Naive thymus-derived CD4-positive, alpha-beta T cell (primary cell): ENCODE measurements around the gene GBE1. TPM values are rescaled to one million over a fixed set of nuclear protein-coding genes. Genes with fewer than 3 reads are reported as not detected.
"Not testable (repeated sequence)": the region's sequence is repeated elsewhere in the genome, so short reads cannot be mapped to it uniquely, and the experiment has no call there.

Source experiments
- ATAC-seq: fragments of 150-1000 bp; cut with Tn5 transposase; 2 replicates; pipeline ENCODE4 v1.10.0; 2021; ENCODE audit warnings: mild to moderate bottlenecking, moderate library complexity
- CTCF ChIA-PET: fragments of 350-600 bp; sonication (Branson Sonifier 250); formaldehyde crosslinking; loops from one replicate; lab custom pipeline; 2021; ENCODE audit warnings: antibody characterized with exemption; lab: Charles Lee
- POLR2A ChIA-PET: fragments of 350-600 bp; sonication (Branson Sonifier 250); formaldehyde crosslinking; loops from one replicate; lab custom pipeline; 2021; ENCODE audit warnings: antibody characterized with exemption, inconsistent platforms; lab: Charles Lee
- DNase-seq, 9 donors: peaks; one replicate each; pipeline versions ENCODE4 v3.0.0 to v3.0.0-alpha.2; 2020 to 2022; ENCODE audit warnings: mixed read lengths in 1 of 9
- H3K27ac ChIP-seq: one replicate; pipeline ENCODE4 v1.7.0; 2013; ENCODE audit warnings: mild to moderate bottlenecking, low read depth, low read length, moderate library complexity
- H3K27me3 ChIP-seq, 2 donors: one replicate each; pipeline ENCODE4 v1.7.0; 2013; ENCODE audit warnings: low read length in 2 of 2, mild to moderate bottlenecking in 2 of 2, moderate library complexity in 2 of 2; ENCODE audit not compliant: control insufficient read depth in 2 of 2, insufficient read depth in 2 of 2
- H3K36me3 ChIP-seq, 3 experiments: 1 replicate in 2 of 3; 2 replicates in 1 of 3; pipeline ENCODE4 v1.7.0; 2013; ENCODE audit warnings: low read length in 3 of 3, mild to moderate bottlenecking in 3 of 3, moderate library complexity in 1 of 3; ENCODE audit not compliant: insufficient read depth in 3 of 3, control insufficient read depth in 2 of 3
- H3K4me1 ChIP-seq, 2 donors: one replicate each; pipeline ENCODE4 v1.7.0; 2013; ENCODE audit warnings: low read length in 2 of 2, mild to moderate bottlenecking in 2 of 2, moderate library complexity in 1 of 2; ENCODE audit not compliant: control insufficient read depth in 2 of 2, insufficient read depth in 2 of 2
- H3K4me3 ChIP-seq: 2 replicates; pipeline ENCODE4 v1.7.0; 2013; ENCODE audit warnings: mild to moderate bottlenecking, low read length
- H3K9me3 ChIP-seq, 3 experiments: 1 replicate in 2 of 3; 2 replicates in 1 of 3; pipeline ENCODE4 v1.7.0; 2013; ENCODE audit warnings: low read length in 3 of 3; ENCODE audit not compliant: control insufficient read depth in 2 of 3
- H3K27ac Mint-ChIP-seq, 9 donors: one replicate each; pipeline ENCODE4 v1.8.0; 2020 to 2022; ENCODE audit warnings: mixed read lengths in 9 of 9, mild to moderate bottlenecking in 8 of 9, moderate library complexity in 5 of 9, inconsistent platforms in 2 of 9
- H3K27me3 Mint-ChIP-seq, 5 donors: one replicate each; pipeline ENCODE4 v1.8.0; 2021 to 2022; ENCODE audit warnings: mixed read lengths in 5 of 5, mild to moderate bottlenecking in 1 of 5
- H3K36me3 Mint-ChIP-seq, 5 donors: one replicate each; pipeline ENCODE4 v1.8.0; 2020 to 2022; ENCODE audit warnings: mixed read lengths in 5 of 5, mild to moderate bottlenecking in 3 of 5, inconsistent platforms in 1 of 5
- H3K4me1 Mint-ChIP-seq, 7 donors: one replicate each; pipeline ENCODE4 v1.8.0; 2020 to 2022; ENCODE audit warnings: mixed read lengths in 7 of 7, mild to moderate bottlenecking in 3 of 7, inconsistent platforms in 1 of 7
- H3K4me3 Mint-ChIP-seq, 10 donors: one replicate each; pipeline ENCODE4 v1.8.0; 2020 to 2022; ENCODE audit warnings: mild to moderate bottlenecking in 10 of 10, mixed read lengths in 10 of 10, moderate library complexity in 6 of 10, inconsistent platforms in 2 of 10
- H3K9me3 Mint-ChIP-seq, 11 donors: one replicate each; pipeline ENCODE4 v1.8.0; 2020 to 2022; ENCODE audit warnings: mixed read lengths in 11 of 11, mild to moderate bottlenecking in 4 of 11, inconsistent platforms in 1 of 11, moderate library complexity in 1 of 11
- intact Hi-C, 2 donors: fragments of 100-400 bp; cut with micrococcal nuclease; formaldehyde crosslinking; loops; one replicate each; pipeline ENCODE4 v1.15.1; 2023
- polyA plus RNA-seq, 2 donors: library from polyadenylated mRNA; unstranded; fragments of 300-500 nt; fragmentation: Illumina TruSeq; gene quantifications; one replicate each; pipeline ENCODE4 v1.2.3, GENCODE V29; 2021
- total RNA-seq, 6 experiments: library from RNA in 5 of 6; stranded (reverse) in 5 of 6; gene quantifications; 1 replicate in 5 of 6; 2 replicates in 1 of 6; pipeline ENCODE4 v1.2.3 and lab custom pipeline; 2021 to 2026

GBE1 gene
- total and polyA plus RNA-seq, 7 experiments from 2014 or later, result 6.5 to 33.2 (median 8.3) TPM

DNA sequence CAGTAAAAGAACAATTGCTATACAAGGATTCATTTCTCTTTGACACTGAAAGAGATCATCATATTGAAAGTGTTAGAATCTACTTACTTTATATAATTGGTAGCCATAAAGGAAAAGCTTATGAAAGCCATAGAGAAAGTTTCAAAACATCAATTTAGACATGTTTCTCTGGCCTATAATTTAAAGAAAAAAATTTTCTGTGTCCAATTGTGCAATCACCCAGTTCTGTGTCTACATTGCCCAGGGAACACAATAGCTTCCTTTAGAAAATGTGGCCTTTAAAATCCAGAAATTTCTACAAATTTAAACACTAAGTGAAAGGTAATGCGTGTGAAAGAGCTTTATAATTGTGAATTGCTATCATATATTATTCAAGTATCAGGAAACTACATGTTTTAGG is 259.2 kb downstream of the GBE1 start:
- Mint-ChIP-seq H3K36me3 (peaks cover 0 to 36% (median 24%) of the 10 kb centered on the region in 5 donors), H3K9me3 (peaks cover 0 to 8% (median 0%) of the 10 kb centered on the region in 11 donors), H3K4me1 (no peaks in the 10 kb centered on the region), H3K4me3 (no peak overlapping the region), H3K27me3 (no peaks in the 10 kb centered on the region), H3K27ac (no peak overlapping the region)
- Histone ChIP-seq H3K36me3 (no peaks in the 10 kb centered on the region), H3K27ac (no peak overlapping the region), H3K9me3 (no peaks in the 10 kb centered on the region), H3K4me3 (no peak overlapping the region), H3K27me3 (no peaks in the 10 kb centered on the region), H3K4me1 (no peaks in the 10 kb centered on the region)
- ChIA-PET CTCF (interaction anchor here (1.1 kb wide), 1 partner anchor 10 kb away, joined by 5 read pairs; no protein-coding TSS in a partner anchor), POLR2A (no interaction called here)
- no peak for DNase-seq
- no peak for ATAC-seq
- intact Hi-C loops, result no loop called here

GRCh38 chr3:81500039-81500438 is 261.4 kb downstream of the GBE1 start:
- ChIA-PET CTCF (no interaction called here), POLR2A (no interaction called here)
- H3K27ac ChIP-seq, result no peak overlapping the region
- no peak for DNase-seq
- H3K9me3 Mint-ChIP-seq, result peaks cover 0 to 8% (median 0%) of the 10 kb centered on the region in 11 donors
- no peaks in the 10 kb centered on the region for H3K9me3 ChIP-seq
- intact Hi-C loops, result no loop called here
- no peaks in the 10 kb centered on the region for H3K27me3 Mint-ChIP-seq
- H3K4me3 ChIP-seq, result no peak overlapping the region
- no peaks in the 10 kb centered on the region for H3K4me1 Mint-ChIP-seq
- no peak for ATAC-seq
- no peaks in the 10 kb centered on the region for H3K4me1 ChIP-seq
- no peak overlapping the region for H3K27ac Mint-ChIP-seq
- H3K36me3 ChIP-seq, result no peaks in the 10 kb centered on the region
- H3K36me3 Mint-ChIP-seq, result peaks cover 0 to 27% (median 19%) of the 10 kb centered on the region in 5 donors
- no peak overlapping the region for H3K4me3 Mint-ChIP-seq
- H3K27me3 ChIP-seq, result no peaks in the 10 kb centered on the region

DNA sequence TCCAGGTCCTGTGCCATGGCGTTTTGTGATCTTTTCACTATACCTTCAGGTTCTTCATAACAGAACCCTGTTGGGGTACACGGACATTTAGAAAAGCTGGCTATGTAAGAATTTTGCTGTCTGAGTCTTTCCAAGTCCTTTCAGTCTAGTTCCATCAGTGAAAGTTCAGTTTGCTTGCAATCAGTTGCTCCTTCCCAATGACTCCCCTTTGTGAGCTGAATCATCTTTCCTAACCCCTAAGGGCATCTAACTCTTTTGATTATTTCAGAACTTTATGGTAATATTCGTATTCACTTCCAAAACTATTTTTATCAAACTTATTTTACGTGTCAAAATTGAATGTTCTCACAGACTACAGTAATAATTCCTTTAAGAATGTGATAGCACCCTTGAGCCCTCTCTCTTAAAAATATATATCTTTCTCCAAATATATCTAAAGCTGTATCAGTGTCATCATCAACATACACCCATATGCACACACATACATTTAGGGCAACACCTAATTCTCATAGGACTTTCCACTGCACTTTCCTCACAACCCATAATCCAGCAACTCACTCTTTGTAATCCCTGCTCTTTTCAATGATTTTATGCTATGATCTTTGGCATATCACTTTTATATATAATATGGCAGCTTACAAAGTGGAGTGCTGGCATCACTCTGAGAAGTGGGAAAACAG is 263.7 kb downstream of the GBE1 start:
- H3K4me3 ChIP-seq, result no peak overlapping the region
- intact Hi-C loops, result no loop called here
- Mint-ChIP-seq H3K27me3 (no peaks in the 10 kb centered on the region), H3K4me3 (no peak overlapping the region), H3K36me3 (peaks cover 0 to 20% (median 13%) of the 10 kb centered on the region in 5 donors), H3K9me3 (no peaks in the 10 kb centered on the region), H3K27ac (no peak overlapping the region), H3K4me1 (no peaks in the 10 kb centered on the region)
- ChIA-PET POLR2A (no interaction called here), CTCF (interaction anchor here (0.7 kb wide), 1 partner anchor 1631 kb away, joined by 4 read pairs; no protein-coding TSS in a partner anchor)
- H3K36me3 ChIP-seq, result no peaks in the 10 kb centered on the region
- no peaks in the 10 kb centered on the region for H3K4me1 ChIP-seq
- DNase-seq (no peak), ATAC-seq (no peak)
- H3K27me3 ChIP-seq, result no peaks in the 10 kb centered on the region
- no peaks in the 10 kb centered on the region for H3K9me3 ChIP-seq
- no peak overlapping the region for H3K27ac ChIP-seq

GRCh38 chr3:81496407-81497104 is 264.9 kb downstream of the GBE1 start:
- no peaks in the 10 kb centered on the region for H3K9me3 ChIP-seq
- no peaks in the 10 kb centered on the region for H3K36me3 ChIP-seq
- intact Hi-C loops, result no loop called here
- no peak for DNase-seq
- H3K4me3 Mint-ChIP-seq, result no peak overlapping the region
- POLR2A ChIA-PET, result no interaction called here
- no peak overlapping the region for H3K27ac Mint-ChIP-seq
- H3K4me3 ChIP-seq, result no peak overlapping the region
- CTCF ChIA-PET, result no interaction called here
- H3K9me3 Mint-ChIP-seq, result no peaks in the 10 kb centered on the region
- H3K4me1 Mint-ChIP-seq, result peaks cover 0 to 2% (median 0%) of the 10 kb centered on the region in 7 donors
- no peak overlapping the region for H3K27ac ChIP-seq
- peaks cover 0 to 20% (median 13%) of the 10 kb centered on the region in 5 donors for H3K36me3 Mint-ChIP-seq
- no peaks in the 10 kb centered on the region for H3K4me1 ChIP-seq
- no peak for ATAC-seq
- no peaks in the 10 kb centered on the region for H3K27me3 Mint-ChIP-seq
- H3K27me3 ChIP-seq, result no peaks in the 10 kb centered on the region

GRCh38 chr3:81492471-81492870 is 269.0 kb downstream of the GBE1 start:
- H3K4me3 Mint-ChIP-seq, H3K36me3 ChIP-seq, H3K4me1 ChIP-seq, intact Hi-C loops, ATAC-seq, H3K9me3 ChIP-seq, POLR2A ChIA-PET, H3K36me3 Mint-ChIP-seq, H3K27me3 Mint-ChIP-seq, H3K27ac ChIP-seq, H3K27ac Mint-ChIP-seq, CTCF ChIA-PET, H3K4me3 ChIP-seq, H3K9me3 Mint-ChIP-seq, H3K27me3 ChIP-seq, DNase-seq, H3K4me1 Mint-ChIP-seq: not testable (repeated sequence)

DNA sequence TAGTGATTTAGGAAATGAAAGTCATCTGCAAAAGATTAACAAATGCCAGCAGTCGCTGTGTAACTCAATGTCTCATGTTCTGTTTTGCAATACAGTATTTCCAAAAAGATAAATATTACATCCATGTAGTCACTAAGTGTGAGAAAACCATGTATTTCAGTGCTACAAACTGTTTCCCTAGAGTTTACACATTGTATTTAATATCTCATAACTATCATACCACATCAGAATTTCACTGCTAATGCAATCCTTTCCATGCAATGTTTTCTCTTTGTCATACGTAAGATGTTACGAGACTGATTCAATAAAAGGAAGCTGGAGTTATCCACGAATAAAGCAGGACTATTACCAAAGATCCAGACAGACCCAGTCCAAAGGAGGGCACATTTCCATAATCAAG is 269.4 kb downstream of the GBE1 start:
- no peaks in the 10 kb centered on the region for H3K4me1 ChIP-seq
- ChIA-PET CTCF (interaction anchor here (0.6 kb wide), 1 partner anchor 95 kb away, joined by 6 read pairs; no protein-coding TSS in a partner anchor), POLR2A (no interaction called here)
- H3K4me3 Mint-ChIP-seq, result no peak overlapping the region
- H3K27ac ChIP-seq, result no peak overlapping the region
- peaks cover 0 to 9% (median 4%) of the 10 kb centered on the region in 5 donors for H3K36me3 Mint-ChIP-seq
- no peak overlapping the region for H3K4me3 ChIP-seq
- H3K27ac Mint-ChIP-seq, result no peak overlapping the region
- DNase-seq (no peak), ATAC-seq (no peak)
- H3K9me3 Mint-ChIP-seq, result peaks cover 0 to 7% (median 0%) of the 10 kb centered on the region in 11 donors
- no peaks in the 10 kb centered on the region for H3K36me3 ChIP-seq
- no peaks in the 10 kb centered on the region for H3K9me3 ChIP-seq
- H3K4me1 Mint-ChIP-seq, result peaks cover 0 to 5% (median 0%) of the 10 kb centered on the region in 7 donors
- H3K27me3 ChIP-seq, result no peaks in the 10 kb centered on the region
- H3K27me3 Mint-ChIP-seq, result no peaks in the 10 kb centered on the region
- intact Hi-C loops, result no loop called here
